Measurements from ENCODE around the gene ITGB1.

GRCh38 chr10:32988604-32989003 lies 30.6 kb upstream of the ITGB1 start:
- TF ChIP-seq POLR2A (IDR thresholded peaks at IDR 0.05) (no peak), CTCF (IDR thresholded peaks at IDR 0.05) (no peak)
